Erythroblast (primary cell): Measurements from ENCODE around the gene RAD21L1.

Source experiments
- DNase-seq, 2 experiments: peaks; one replicate each; lab custom pipeline; 2025; lab: John Stamatoyannopoulos, UW
- GATA1 ChIP-seq: IDR thresholded peaks from 2 replicates; pipeline ENCODE4 v1.6.1; 2011; ENCODE audit warnings: low read depth, mild to moderate bottlenecking, control low read depth, low read length, moderate library complexity
- POLR2A ChIP-seq: IDR thresholded peaks from 2 replicates; pipeline ENCODE4 v1.6.1; 2011; ENCODE audit warnings: mild to moderate bottlenecking, low read length

Gene RAD21L1

GRCh38 chr20:1281279-1282057 lies 55.6 kb downstream of the RAD21L1 start:
- DNase-seq = no peak
- no peak for TF ChIP-seq GATA1
- no peak for TF ChIP-seq POLR2A

DNA sequence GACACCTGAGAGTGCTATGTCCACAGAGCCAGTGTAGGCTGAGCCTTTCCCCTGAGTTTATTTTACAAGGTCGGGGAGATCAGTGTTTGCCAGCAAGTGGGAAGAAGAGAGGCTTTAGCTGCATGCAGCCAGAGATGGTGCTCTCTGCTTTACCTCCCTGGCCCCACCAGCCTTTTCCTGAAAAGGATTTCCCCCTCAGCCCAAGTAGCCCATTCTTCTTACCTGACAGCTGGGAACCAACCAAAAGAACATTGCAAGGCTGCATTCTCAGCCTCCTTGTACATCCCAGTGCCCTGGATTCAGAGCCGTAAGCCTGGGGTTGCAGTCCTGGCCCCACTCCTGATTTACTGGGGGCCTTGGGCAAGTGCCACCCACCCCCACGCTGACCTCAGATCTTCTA lies 57.1 kb downstream of the RAD21L1 start:
- no peak for DNase-seq
- TF ChIP-seq POLR2A (no peak), GATA1 (no peak)

DNA sequence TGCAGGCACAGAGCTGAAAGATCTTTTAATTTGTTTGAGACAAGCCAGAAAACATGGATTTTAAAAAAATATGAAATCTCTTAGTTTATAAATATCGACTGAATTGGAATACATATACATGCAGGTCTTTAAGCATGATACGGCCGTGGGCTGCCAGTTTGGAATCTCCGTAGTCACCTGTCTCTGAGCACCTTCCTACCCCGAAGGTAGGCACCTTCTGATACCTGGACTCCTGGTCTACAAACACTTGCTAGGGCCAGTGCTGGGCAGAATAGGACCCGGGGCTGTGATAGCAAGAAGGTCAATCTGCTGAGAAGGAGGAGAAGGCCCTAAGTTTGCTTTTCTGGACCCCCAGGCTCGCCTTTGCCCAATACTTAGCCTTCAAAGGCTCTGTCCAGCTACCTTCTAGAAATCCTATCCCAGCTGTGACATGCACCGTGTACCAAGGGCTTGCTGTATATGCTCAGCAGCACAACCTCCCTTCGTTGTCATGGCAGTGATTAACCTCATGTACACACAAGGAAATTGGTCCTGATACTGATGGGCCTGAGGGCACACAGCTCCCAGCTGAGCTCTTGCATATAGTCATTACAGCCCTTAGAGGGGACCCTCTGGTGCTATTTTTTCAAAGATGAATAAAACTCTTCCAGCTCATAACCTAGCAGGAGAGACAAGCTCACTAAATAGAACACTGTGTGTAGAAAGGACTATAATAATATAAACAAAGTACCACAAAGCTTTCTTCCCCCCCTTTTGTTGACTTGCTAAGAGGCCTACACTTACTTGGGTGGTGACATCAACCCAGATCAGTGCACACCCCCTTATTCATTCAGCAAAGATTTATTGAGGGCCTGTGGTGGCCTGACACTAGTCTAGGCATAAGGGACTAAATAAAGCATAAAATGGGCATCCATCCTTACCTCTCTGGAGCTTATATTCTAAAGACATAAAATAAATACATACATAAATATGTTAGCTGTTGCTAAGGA lies 58.0 kb downstream of the RAD21L1 start:
- TF ChIP-seq POLR2A (no peak), GATA1 (no peak)

GRCh38 chr20:1286267-1287024 lies 60.6 kb downstream of the RAD21L1 start:
- TF ChIP-seq GATA1 (no peak), POLR2A (no peak)
- DNase-seq = no peak

More for the DNA sequence above, 58.0 kb downstream of the RAD21L1 start:
- no peak for DNase-seq

GRCh38 chr20:1287306-1287705 lies 61.5 kb downstream of the RAD21L1 start:
- TF ChIP-seq POLR2A = no peak
- no peak for TF ChIP-seq GATA1
- DNase-seq = no peak

DNA sequence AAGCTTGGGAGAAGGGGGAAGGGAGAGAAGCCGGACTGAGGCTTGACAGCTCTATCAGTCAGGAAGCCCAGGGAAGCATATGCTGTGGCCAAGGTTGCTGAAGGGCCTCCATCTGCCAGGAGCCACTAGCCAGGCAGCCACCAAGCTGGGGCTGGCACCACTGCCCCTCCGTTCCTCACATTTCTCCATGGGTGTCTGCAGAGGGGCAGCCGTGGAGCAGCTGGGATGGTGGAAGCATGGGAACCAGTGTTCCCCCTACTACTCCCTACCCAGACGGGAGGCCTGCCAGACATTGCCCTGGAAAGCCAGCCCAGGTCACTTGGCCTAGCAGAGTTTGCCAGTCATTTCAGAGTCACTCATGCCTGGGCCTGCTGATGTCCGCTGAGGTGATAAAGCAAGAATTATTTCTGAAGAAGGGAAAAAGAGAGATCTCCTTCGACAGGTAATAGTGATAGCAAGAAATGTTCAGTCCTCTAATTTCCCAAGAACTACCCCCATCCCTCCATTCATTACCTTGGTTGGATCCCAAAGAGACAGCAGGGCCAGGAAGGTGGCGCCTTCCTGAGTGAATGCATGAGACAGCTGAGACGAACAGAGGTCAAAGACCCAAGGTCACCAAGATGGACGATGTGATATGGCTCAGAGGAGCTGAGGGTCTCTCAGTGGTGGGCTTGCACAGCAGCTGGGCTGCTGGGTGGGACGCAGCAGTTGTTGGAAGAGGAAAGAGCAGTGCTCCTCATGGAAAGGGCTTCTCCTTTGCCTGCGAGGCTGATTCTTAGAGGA lies 62.1 kb downstream of the RAD21L1 start:
- TF ChIP-seq POLR2A (no peak), GATA1 (no peak)
- DNase-seq = no peak

GRCh38 chr20:1291191-1291741 lies 65.4 kb downstream of the RAD21L1 start:
- TF ChIP-seq GATA1 = no peak
- no peak for TF ChIP-seq POLR2A
- DNase-seq = no peak

GRCh38 chr20:1292620-1293019 lies 66.8 kb downstream of the RAD21L1 start:
- no peak for DNase-seq
- TF ChIP-seq POLR2A = no peak
- no peak for TF ChIP-seq GATA1

DNA sequence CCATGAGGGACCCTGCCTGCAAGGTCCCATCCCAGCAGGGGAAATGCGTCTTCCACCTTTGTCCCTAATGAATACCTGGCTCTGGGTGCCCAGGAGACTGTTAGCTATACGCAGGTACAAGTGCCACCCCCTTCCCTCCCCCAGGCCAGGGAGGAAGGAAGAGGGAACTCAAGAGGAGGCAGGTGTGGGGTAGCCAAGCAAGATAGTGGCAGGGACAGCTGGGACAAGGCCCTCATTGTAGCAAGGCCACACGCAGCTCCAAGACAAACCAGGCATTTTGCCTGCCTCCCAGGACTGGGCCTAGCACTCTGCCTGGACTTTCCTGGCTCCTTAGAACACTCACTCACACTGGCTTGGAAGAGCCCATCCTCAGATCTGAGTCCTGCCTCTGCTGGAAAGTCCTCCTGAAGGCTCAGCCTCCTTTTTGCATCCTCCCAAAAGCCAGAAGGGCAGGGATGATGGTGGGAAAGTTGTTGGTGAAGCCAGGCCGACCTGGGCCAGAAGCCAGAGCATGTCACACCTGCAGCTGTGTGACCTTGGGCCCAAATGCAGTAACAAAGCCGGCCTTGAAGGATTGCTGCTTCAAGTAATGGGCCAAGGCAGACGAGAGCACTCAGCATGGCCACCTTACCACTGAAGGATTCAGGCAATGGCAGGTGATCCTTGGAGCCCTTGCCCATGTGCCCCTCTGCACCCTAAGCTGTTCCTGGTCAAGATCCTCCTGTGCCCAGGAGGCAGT lies 68.0 kb downstream of the RAD21L1 start:
- TF ChIP-seq POLR2A (no peak), GATA1 (no peak)
- DNase-seq = no peak

- no peak for DNase-seq
- TF ChIP-seq POLR2A (no peak), GATA1 (no peak)
These were observed 68.7 kb downstream of the RAD21L1 start for GRCh38 chr20:1294497-1294896.

DNA sequence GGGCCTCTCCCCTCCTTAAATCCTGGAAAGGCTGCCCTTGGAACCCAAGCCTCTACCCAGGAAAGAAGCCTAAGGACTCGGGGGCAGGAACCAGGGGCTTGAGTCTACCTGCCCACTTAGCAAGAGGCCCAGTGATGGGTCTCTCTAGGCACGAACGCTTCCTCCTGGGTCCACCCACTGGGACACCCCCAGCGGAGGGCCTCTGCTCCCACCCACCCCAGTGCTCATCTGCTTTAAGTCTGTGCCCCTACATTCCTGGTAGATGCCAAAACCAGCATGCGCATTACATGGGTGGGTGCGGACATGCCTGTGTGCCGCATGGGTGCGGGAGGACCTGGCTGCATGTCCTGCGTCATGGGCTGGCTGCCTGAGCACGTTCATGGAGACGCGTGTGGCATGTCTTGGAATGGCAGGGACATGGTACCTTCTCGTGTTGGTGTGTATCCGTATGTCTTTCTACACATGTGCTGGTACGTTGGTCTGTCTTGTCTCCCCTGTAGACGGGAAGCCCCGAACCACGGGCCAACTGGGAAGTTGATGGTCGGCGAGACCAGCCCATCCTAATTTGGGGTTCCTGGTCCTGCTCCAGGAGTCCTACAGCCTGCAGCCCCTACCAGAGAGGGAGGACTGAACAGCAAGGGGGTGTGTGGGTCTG lies 69.6 kb downstream of the RAD21L1 start:
- DNase-seq = no peak
- TF ChIP-seq POLR2A = no peak
- TF ChIP-seq GATA1 = no peak

GRCh38 chr20:1296117-1296610 lies 70.3 kb downstream of the RAD21L1 start:
- TF ChIP-seq GATA1 (no peak), POLR2A (no peak)
- no peak for DNase-seq
